Heart left ventricle (tissue), 13 donors: ENCODE measurements around the gene LENG1.

ENCODE experiments used
- POLR2A ChIP-seq, 2 donors: fragments of 450-650 bp; IDR thresholded peaks; one replicate each; pipeline ENCODE4 v1.6.1; 2017; ENCODE audit warnings: antibody characterized with exemption in 2 of 2, mild to moderate bottlenecking in 2 of 2, moderate library complexity in 2 of 2
- TF ChIP-seq, protein P1 (sequence below), 12 donors: fragments of 200-600 bp; sonication (generic) in 4 of 12; IDR thresholded peaks; one replicate each; pipeline versions ENCODE4 v1.5.0 to v1.8.0; 2018 to 2022; ENCODE audit warnings: antibody characterized with exemption in 12 of 12, mild to moderate bottlenecking in 5 of 12
- donor health status: ischemic (EF 13 %, LVEDD 7.1; RV severe dilation, severe dysfunction).
- donor health status: DM: no; HTN: yes; CAD: no.
- donor health status: DM: no; HTN: no; CAD: no.
- donor health status: ischemic (EF 25% LVEDD 6.9; RV normal size, moderate dysfunction).
- donor health status: ischemic (EF 25% LVEDD 5.7; RV mildly dilated, moderate dysfunction).
- donor health status: ischemic (EF 35%, LVEDD 5.7; RV mildly dilated, moderate dysfunction).
- donor health status: nonischemic (EF 11% LVEDD 7.7; RV severe dilation, severe dysfunction).
- donor health status: DM: yes; HTN: yes; CAD: no.
- donor health status: PGD.
- donor health status: ischemic (EF 29% LVEDD 5.4; RV normal size, mild dysfunction).
- donor health status: nonischemic (EF 23%, LVEDD 6.1; RV moderate dilation, normal function).

DNA sequence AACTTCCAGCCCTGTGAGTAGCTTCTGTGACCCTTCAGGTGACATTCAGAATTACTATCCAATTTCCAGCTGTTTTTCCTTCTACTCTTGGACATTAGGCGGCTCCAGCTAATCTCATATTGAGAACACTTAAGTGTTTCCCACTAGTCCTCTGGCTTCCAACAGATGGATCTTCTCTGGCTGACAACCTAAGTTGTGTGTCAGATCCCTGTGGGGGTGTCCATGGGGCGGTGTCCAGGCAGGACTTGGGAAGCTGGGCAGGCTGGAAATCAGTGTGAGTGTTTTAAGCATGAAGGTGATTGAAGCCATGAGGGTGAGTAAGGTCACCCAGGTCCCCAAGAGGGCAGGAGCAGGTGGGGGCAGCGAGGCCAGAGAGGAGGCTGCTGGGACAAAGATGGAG is 11.8 kb downstream of the LENG1 start:
- TF ChIP-seq, protein P1, sequence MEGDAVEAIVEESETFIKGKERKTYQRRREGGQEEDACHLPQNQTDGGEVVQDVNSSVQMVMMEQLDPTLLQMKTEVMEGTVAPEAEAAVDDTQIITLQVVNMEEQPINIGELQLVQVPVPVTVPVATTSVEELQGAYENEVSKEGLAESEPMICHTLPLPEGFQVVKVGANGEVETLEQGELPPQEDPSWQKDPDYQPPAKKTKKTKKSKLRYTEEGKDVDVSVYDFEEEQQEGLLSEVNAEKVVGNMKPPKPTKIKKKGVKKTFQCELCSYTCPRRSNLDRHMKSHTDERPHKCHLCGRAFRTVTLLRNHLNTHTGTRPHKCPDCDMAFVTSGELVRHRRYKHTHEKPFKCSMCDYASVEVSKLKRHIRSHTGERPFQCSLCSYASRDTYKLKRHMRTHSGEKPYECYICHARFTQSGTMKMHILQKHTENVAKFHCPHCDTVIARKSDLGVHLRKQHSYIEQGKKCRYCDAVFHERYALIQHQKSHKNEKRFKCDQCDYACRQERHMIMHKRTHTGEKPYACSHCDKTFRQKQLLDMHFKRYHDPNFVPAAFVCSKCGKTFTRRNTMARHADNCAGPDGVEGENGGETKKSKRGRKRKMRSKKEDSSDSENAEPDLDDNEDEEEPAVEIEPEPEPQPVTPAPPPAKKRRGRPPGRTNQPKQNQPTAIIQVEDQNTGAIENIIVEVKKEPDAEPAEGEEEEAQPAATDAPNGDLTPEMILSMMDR (IDR thresholded peaks at IDR 0.05): peak in 1 of 12 donors; percentile 14
- TF ChIP-seq POLR2A (IDR thresholded peaks at IDR 0.05): no peak
